ENCODE results near the gene NDUFA6.

NDUFA6 gene

GRCh38 chr22:42064629-42065028, 25.9 kb downstream of the NDUFA6 start:
- Histone ChIP-seq H3F3A (ENCODE audit: insufficient read depth, low read length) (no peaks in the 10 kb centered on the region), H3K9ac (ENCODE audit: low read length) (no peak overlapping the region), H3K4me3 (ENCODE audit: low read depth, low read length, poor library complexity, severe bottlenecking) (no peak overlapping the region), H4K20me1 (ENCODE audit: insufficient read depth, low read length) (no peaks in the 10 kb centered on the region), H3K79me2 (ENCODE audit: insufficient read depth, low read length) (no peaks in the 10 kb centered on the region), H3K27me3 (ENCODE audit: insufficient read depth, low read length) (no peaks in the 10 kb centered on the region), H3K9me2 (ENCODE audit: low read depth, low read length) (no peaks in the 10 kb centered on the region), H3K36me3 (ENCODE audit: insufficient read depth, low read length) (peaks cover 44% of the 10 kb centered on the region), H3K4me2 (ENCODE audit: low read length) (no peak overlapping the region), H3K9me3 (ENCODE audit: low read length) (no peaks in the 10 kb centered on the region), H3K4me1 (ENCODE audit: insufficient read depth, low read length, severe bottlenecking) (peaks cover 2% of the 10 kb centered on the region), H2AFZ (ENCODE audit: low read length) (no peak overlapping the region), H3K27ac (ENCODE audit: low read depth, low read length, poor library complexity, severe bottlenecking) (no peak overlapping the region)
- TF ChIP-seq CTCF (IDR thresholded peaks at IDR 0.05; ENCODE audit: low read length) = no peak
- TF ChIP-seq EZH2 (IDR thresholded peaks at IDR 0.05; ENCODE audit: borderline replicate concordance, low read length) = no peak

GRCh38 chr22:42062506-42063170, 27.9 kb downstream of the NDUFA6 start:
- peaks cover 58% of the 10 kb centered on the region for H3K36me3 ChIP-seq (ENCODE audit: insufficient read depth, low read length)
- no peak for TF ChIP-seq CTCF (IDR thresholded peaks at IDR 0.05; ENCODE audit: low read length)
- TF ChIP-seq EZH2 (IDR thresholded peaks at IDR 0.05; ENCODE audit: borderline replicate concordance, low read length) = no peak
- no peaks in the 10 kb centered on the region for H3K9me3 ChIP-seq (ENCODE audit: low read length)

GRCh38 chr22:42061041-42061440, 29.5 kb downstream of the NDUFA6 start:
- Histone ChIP-seq H2AFZ (ENCODE audit: low read length) (no peak overlapping the region), H3K4me2 (ENCODE audit: low read length) (no peak overlapping the region), H3K27ac (ENCODE audit: low read depth, low read length, poor library complexity, severe bottlenecking) (no peak overlapping the region), H3K27me3 (ENCODE audit: insufficient read depth, low read length) (no peaks in the 10 kb centered on the region), H4K20me1 (ENCODE audit: insufficient read depth, low read length) (no peaks in the 10 kb centered on the region), H3K9me3 (ENCODE audit: low read length) (peaks cover 7% of the 10 kb centered on the region), H3K4me1 (ENCODE audit: insufficient read depth, low read length, severe bottlenecking) (no peaks in the 10 kb centered on the region), H3F3A (ENCODE audit: insufficient read depth, low read length) (no peaks in the 10 kb centered on the region), H3K36me3 (ENCODE audit: insufficient read depth, low read length) (peaks cover 51% of the 10 kb centered on the region), H3K4me3 (ENCODE audit: low read depth, low read length, poor library complexity, severe bottlenecking) (no peak overlapping the region), H3K9me2 (ENCODE audit: low read depth, low read length) (no peaks in the 10 kb centered on the region), H3K79me2 (ENCODE audit: insufficient read depth, low read length) (no peaks in the 10 kb centered on the region), H3K9ac (ENCODE audit: low read length) (no peak overlapping the region)
- TF ChIP-seq CTCF (IDR thresholded peaks at IDR 0.05; ENCODE audit: low read length) (no peak), EZH2 (IDR thresholded peaks at IDR 0.05; ENCODE audit: borderline replicate concordance, low read length) (no peak)

More at GRCh38 chr22:42062506-42063170, 27.9 kb downstream of the NDUFA6 start:
- Histone ChIP-seq H3K27ac (ENCODE audit: low read depth, low read length, poor library complexity, severe bottlenecking) (no peak overlapping the region), H3F3A (ENCODE audit: insufficient read depth, low read length) (no peaks in the 10 kb centered on the region), H3K9me2 (ENCODE audit: low read depth, low read length) (no peaks in the 10 kb centered on the region), H3K4me1 (ENCODE audit: insufficient read depth, low read length, severe bottlenecking) (no peaks in the 10 kb centered on the region), H3K4me3 (ENCODE audit: low read depth, low read length, poor library complexity, severe bottlenecking) (no peak overlapping the region), H3K9ac (ENCODE audit: low read length) (no peak overlapping the region), H3K79me2 (ENCODE audit: insufficient read depth, low read length) (no peaks in the 10 kb centered on the region), H3K4me2 (ENCODE audit: low read length) (no peak overlapping the region), H4K20me1 (ENCODE audit: insufficient read depth, low read length) (no peaks in the 10 kb centered on the region), H3K27me3 (ENCODE audit: insufficient read depth, low read length) (no peaks in the 10 kb centered on the region), H2AFZ (ENCODE audit: low read length) (no peak overlapping the region)

Data from OCI-LY1 (cell line).